K562 (cell line): ENCODE measurements around the gene NLGN4X.

Source experiments
- MCM7 ChIP-seq, 2 experiments: fragments of 450-650 bp; IDR thresholded peaks; 2 replicates each; pipeline ENCODE4 v1.6.1; 2016 to 2018
- RFX5 ChIP-seq: IDR thresholded peaks from 2 replicates; pipeline ENCODE4 v1.6.1; 2011; ENCODE audit warnings: low read depth, mild to moderate bottlenecking, improper control_type of control experiment, low read length
- XRCC5 ChIP-seq: fragments of 200-400 bp; formaldehyde crosslinking; IDR thresholded peaks from 2 replicates; pipeline ENCODE4 v1.6.1; 2017; ENCODE audit warnings: low read depth, mild to moderate bottlenecking, low read length
- ZNF143 ChIP-seq: sonication (generic); formaldehyde crosslinking; IDR thresholded peaks from 2 replicates; pipeline ENCODE4 v1.9.0; 2022; ENCODE audit warnings: mild to moderate bottlenecking, missing genetic modification reagents
- TF ChIP-seq, protein P1 (sequence below), 2 experiments: fragments of 450-650 bp in 1 of 2; sonication (generic) in 1 of 2; formaldehyde crosslinking in 1 of 2; IDR thresholded peaks in 1 of 2; conservative IDR thresholded peaks in 1 of 2; 2 replicates each; pipeline versions ENCODE4 v1.6.1 to v1.8.1; 2016 to 2023; ENCODE audit warnings: mild to moderate bottlenecking in 2 of 2, moderate library complexity in 2 of 2, inconsistent platforms in 1 of 2, missing genetic modification reagents in 1 of 2

DNA sequence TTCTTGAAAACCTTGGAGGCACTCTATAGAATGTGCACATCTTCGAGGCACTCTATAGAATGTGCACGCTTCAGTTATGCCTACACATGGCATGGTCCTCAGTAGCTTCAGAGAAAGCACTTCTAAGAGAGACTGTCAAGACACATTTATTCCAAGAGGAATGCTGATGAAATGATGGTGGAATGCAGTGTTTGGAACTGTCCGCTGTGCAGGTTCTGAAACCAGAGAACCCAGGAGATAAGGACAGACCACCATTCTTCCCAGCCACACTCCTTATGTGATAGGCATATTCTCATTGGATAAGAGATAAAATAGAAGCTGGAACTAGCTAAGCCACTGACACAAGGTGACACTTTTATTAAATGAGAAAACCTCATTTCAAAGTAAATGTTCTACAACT, 263.3 kb downstream of the NLGN4X start:
- TF ChIP-seq RFX5 (no peak), XRCC5 (no peak), ZNF143 (no peak), MCM7 (IDR thresholded peaks at IDR 0.05) (no peak)
- TF ChIP-seq, protein P1, sequence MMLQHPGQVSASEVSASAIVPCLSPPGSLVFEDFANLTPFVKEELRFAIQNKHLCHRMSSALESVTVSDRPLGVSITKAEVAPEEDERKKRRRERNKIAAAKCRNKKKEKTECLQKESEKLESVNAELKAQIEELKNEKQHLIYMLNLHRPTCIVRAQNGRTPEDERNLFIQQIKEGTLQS (IDR thresholded peaks at IDR 0.05): no peak
- TF ChIP-seq, protein P1 (CRISPR knock-in tag; conservative IDR thresholded peaks at IDR 0.05): no peak
